AG08395 (cell line): ENCODE data around the gene GABRG3.
A peak's percentile ranks its signal among the peaks of the same experiment; 100 is the strongest.
"Not testable (repeated sequence)": the region's sequence is repeated elsewhere in the genome, so short reads cannot be mapped to it uniquely, and the experiment has no call there.

Experiments used
- DNase-seq: peaks from one replicate; pipeline ENCODE4 v3.0.0; 2012; ENCODE audit warnings: mixed read lengths, low spot score

GABRG3 gene

DNA sequence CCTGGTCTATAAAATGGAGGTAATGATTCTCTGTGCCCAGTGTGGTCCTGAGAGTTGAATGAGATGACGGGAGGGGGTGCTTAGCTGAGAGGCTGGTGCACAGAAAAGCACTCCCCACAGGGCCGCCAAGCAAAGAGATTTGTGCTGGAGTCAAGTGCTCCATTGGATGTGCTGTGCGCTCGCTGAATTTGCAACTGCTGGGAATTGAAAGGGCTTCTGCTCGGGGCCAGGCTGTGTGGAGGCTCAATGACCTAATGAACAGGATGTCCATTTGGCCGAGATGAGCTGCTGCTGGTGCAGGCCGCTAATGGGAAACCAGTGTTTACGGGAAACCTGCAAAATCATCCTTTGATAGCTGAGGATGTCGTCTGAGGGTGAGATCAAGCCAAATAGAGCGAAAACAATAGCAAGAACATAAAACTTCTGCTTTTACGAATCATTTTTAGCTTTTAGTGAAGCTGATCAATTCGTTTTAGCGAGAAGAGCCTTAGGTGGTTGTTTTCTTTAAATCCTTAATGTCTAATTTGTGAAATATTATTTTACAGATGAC, 211.7 kb downstream of the GABRG3 start:
- DNase-seq = no peak

DNA sequence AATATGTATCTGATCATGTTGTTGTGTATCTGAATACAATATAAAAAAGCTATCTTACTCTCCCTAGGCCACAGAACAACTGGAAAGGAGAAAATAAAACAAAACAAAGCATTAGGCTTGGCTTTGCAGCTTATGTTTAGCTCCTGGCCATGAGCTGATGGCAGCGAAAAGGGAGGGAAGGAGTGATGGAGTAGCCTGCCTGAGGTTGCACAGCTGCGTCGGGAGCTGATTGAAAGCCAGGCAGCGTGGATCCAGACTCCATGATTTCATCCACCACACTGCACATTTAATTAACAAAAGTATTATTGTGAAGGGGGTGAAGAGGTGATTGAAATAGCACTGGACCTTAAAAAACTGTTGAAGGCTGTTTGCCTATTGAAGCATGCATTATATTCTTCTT, 212.2 kb downstream of the GABRG3 start:
- DNase-seq = no peak

DNA sequence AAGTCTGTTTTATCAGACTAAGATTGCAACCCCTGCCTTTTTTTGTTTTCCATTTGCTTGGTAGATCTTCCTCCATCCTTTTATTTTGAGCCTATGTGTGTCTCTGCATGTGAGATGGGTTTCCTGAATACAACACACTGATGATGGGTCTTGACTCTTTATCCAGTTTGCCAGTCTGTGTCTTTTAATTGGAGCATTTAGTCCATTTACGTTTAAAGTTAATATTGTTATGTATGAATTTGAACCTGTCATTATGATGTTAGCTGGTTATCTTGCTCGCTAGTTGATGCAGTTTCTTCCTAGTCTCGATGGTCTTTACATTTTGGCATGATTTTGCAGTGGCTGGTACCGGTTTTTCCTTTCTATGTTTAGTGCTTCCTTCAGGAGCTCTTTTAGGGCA, 220.5 kb downstream of the GABRG3 start:
- not testable (repeated sequence) for DNase-seq

DNA sequence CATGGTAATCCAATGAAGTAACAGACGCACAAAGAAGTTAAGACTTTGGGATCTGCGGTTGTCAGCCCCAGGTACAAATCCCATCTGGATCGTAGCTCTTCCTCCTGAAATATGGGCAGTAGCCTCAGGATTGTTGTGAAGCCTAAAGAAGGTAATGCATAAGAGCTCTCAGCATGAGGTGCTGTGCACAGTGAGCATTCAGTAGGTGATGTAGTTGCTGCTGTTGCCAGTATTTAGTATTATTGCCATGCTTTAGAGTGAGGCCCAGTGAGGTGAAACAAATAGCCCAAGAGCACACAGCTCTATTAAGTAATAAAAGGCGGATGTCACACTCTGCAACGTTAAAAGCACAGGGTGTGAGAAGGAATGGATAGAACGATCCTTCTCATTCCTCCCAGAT, 225.7 kb downstream of the GABRG3 start:
- DNase-seq = no peak

DNA sequence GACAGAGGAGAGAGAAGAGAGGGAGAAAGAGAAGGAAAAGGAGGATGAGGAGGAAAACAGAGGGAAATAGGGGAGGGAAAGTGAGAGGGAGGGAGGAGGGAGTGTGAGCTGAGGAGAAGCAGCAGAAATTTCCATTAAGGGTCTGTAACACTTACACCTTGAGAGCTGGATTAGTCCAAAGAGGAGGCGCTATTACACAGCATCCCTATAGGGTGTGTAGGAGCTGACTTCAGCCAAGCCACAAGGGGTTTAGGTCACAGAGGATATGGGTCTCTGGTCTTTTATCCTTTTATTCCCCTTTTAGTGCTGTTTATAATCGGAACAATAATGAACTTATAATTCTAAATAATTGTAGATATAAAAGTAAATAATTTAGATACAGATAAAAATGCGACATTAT, 230.4 kb downstream of the GABRG3 start:
- no peak for DNase-seq

- no peak for DNase-seq
Observed at GRCh38 chr15:27210176-27210575, 239.2 kb downstream of the GABRG3 start.

GRCh38 chr15:27214032-27214431, 243.1 kb downstream of the GABRG3 start:
- DNase-seq = no peak

DNA sequence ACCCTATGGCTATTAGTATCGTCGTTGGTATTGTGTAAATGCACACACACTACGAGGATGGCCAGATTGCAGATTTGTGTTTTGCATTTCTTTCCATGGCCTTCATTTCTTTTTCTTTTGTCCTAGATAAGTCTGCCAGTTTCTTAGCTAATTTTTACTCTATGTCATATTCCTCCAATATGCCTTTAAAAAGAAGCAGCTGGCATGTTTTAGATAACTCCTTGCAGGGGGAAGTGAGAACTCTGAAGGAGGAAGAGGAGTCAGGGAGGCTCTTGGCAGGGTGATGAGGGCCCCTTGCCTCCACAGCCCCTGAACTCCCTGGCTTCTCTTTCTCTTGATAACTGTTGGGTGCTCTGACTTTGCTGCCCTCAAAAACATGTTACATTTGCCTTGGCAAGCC, 244.0 kb downstream of the GABRG3 start:
- no peak for DNase-seq

DNA sequence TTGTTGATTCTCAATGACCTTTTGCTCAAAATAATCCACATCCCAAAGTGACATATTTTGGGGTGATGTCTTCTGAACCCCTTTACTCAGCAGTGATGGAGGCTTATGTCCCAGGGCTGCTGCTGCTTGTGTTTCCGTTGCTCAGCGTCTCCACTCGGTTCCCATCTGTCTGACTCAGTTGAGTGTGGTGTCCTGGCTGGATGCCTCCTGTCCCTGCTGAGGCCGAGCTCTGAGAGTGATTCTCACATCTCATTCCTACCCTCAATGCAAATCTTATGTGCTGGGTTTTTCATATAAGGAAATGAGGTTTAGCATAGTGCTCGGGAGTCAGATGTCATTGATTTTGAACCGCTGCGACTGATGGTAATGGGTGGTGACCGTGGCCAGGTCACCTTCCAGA, 247.4 kb downstream of the GABRG3 start:
- DNase-seq = peak; percentile 40

DNA sequence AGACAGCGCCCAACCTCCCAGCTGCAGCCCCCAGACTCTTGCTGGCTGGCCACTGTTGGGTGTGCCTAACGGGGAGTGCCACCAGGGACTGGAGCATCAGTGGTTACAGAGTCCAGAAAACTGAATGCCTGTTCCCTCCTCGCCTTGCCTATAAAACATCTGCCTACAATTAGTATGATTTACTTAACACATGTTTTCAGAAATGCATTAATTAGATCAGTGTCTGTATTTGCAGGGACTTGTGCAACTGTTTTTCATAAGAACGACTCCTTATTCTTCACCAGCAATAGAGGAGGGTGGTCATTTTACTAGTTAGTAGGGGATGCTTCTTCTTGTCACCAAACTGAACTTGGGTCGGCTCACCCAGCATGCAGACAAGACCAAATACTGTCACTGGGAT, 248.7 kb downstream of the GABRG3 start:
- no peak for DNase-seq

DNA sequence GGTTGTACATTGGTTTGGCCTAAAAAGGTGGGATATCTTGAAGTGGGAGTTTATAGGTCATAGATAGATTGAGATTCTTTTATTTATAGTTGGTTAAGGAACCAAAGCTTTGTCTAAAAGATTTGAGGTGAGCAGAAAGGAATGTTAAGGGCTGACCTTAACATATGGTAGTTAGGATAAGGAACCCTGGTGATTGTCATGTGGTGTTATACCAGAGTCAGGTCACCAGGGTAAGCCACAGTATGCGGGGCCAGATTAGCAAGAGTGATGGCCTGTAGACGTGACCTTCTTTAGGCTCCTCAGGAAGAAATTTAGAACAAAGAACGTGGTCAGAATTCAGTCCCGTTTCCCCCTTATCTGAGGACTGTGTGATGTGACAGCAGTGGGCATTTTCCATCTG, 249.2 kb downstream of the GABRG3 start:
- DNase-seq = no peak

GRCh38 chr15:27222479-27222878, 251.5 kb downstream of the GABRG3 start:
- peak; percentile 83 for DNase-seq

- no peak for DNase-seq
Observed at GRCh38 chr15:27223179-27223578, 252.2 kb downstream of the GABRG3 start.

- no peak for DNase-seq
Observed at GRCh38 chr15:27231811-27232210, 260.8 kb downstream of the GABRG3 start.

DNA sequence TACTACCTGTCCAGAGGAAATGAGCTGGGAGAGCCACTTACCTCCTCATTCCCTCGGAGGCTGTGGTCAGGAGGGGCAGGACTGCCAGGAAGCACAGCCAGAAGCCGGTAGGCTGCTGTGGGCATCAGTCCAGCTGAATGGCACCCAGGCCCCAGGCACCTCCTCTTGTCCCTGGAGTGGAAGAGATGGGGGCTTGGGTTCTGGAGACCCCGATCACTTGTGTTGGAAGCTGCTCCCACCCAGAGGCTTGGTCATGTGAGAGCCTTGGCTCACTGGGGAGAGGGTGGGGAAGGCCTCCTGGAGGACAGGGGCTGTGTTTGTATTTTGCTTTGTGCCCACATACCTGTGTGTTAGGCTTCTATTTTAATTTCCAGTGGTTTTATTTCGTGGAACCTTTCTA, 261.9 kb downstream of the GABRG3 start:
- no peak for DNase-seq

- DNase-seq = no peak
Observed at GRCh38 chr15:27234593-27234992, 263.6 kb downstream of the GABRG3 start.

DNA sequence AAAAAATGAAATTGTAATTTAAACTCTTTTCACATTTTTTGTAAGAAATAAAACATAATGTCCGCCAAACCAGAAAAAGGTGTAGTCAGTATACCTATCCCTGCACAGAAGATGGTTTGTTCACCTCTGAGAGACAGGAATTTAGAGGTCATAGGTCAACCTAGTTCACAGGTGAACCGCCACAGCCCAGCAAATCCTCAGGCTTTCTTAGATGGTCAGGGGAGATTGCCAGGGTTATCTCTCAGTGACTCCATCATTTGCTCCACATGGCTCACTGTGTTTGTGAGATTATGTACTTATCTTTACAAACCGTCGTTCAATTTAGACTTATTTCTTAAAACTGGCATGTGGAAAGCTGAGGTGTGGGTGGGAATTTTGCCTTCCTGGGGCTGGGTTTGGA, 264.2 kb downstream of the GABRG3 start:
- no peak for DNase-seq

DNA sequence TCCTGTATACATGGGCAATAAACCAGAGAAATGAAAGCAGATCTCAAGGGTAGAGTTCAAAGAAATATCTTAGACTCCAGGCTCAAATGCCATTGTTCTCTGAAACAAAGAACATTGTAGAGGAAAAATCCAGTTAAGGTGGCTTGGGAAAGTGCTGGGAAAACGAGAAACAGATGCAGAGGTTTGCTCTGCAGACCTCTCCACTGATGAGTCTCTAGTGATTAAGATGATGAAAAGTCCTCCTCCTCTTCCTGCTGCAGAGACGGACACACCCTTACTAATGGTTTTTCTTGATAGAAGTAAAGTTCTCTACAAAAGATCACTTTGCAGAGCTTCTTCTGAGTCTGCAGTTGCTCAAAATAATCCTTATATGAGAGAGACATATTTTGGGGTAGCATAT, 264.7 kb downstream of the GABRG3 start:
- DNase-seq = peak; percentile 42

DNA sequence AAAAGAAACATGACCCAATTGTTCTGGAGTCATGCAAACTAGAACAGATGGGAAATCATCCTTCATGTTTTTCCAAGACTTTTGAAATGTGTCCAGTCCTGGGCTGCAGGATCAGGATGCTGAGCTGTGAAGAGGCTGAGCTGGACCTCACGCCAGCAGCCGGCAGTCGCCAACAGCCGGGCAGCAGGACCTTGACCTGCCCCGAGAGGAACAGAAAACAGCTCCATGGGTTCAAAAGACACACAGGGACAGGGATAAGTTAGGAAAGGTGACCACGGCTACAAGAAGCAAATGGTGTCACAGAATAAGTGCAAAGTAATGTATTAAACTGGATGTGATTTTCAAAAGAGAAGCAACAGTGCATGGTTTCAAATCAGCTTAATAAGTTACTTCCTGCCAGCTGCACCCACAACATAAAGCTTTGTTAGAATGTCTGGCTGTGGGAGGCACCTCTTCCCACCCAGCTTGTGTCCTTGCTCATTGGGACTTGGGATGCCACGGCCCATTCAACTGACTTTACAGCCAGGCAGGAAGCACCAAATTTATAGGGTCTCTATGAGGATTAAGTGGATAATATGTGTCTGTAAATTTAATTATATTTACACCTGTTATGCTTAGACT, 266.4 kb downstream of the GABRG3 start:
- DNase-seq = no peak

DNA sequence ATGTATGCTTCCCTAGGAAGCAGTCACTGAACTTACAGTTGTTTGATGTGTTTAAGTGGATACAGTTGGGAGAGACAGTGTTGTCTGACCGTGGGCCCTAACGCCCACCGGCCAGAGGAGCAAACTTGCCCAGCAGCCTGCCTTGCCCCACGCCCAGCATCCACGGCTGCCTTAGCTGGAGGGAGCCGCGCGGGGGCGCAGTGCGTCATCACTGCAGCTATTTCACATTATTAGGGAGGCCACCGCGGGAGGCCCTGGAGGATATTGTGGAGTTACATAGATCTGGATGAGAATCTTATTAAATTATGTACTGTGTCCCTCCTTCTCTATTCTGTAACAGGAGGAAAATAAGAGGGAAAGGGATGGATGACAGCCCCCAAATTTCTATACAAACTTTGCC, 267.2 kb downstream of the GABRG3 start:
- DNase-seq = no peak

- no peak for DNase-seq
Observed at GRCh38 chr15:27238707-27239423, 267.9 kb downstream of the GABRG3 start.

GRCh38 chr15:27241943-27242342, 271.0 kb downstream of the GABRG3 start:
- peak; percentile 75 for DNase-seq

- DNase-seq = no peak
Observed at GRCh38 chr15:27244047-27244446, 273.1 kb downstream of the GABRG3 start.

GRCh38 chr15:27248251-27248650, 277.3 kb downstream of the GABRG3 start:
- DNase-seq = no peak
